Measurements from ENCODE around the gene SPOUT1.
"Not testable (repeated sequence)": the region's sequence is repeated elsewhere in the genome, so short reads cannot be mapped to it uniquely, and the experiment has no call there.

Gene SPOUT1, protein sequence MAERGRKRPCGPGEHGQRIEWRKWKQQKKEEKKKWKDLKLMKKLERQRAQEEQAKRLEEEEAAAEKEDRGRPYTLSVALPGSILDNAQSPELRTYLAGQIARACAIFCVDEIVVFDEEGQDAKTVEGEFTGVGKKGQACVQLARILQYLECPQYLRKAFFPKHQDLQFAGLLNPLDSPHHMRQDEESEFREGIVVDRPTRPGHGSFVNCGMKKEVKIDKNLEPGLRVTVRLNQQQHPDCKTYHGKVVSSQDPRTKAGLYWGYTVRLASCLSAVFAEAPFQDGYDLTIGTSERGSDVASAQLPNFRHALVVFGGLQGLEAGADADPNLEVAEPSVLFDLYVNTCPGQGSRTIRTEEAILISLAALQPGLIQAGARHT

DNA sequence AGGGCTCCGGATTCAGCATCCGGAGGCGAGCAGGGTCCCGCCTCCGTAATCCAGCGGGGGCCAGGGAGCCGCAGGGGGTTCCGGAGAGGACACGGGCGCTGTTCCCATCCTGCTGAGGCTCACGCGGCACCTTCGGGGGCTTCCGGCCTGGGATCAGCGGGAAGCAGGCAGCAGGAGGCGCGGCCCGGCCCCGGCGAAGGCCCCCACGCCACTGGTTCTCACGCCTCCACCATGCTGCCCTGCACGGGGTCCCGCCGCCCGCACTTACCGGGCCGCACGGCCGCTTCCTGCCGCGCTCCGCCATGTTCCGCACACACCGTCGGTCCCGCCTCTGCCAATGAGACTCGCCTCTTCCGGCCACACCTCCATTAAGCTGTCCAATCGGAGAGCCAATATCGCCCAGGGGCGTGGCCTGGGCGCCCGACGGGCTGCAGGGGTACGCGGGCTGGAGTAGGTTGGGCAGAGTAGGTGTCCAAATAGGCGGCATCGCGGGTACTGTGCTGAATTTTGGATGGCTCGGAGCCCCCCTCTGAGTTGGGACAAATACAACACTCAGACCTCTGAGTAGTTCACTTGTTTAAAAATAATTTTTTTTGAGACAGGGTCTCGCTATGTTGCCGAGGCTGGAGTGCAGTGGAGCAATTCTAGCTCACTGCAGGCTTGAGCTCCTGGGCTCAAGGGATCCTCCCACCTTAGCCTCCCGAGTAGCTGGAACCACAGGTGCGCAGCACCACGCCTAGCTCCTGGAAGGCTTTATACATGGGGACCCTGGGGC, at the start of gene SPOUT1:
TSS of gene SPOUT1 (minus strand) at position 318 of the 775 bp plus-strand sequence. CDS start at position 304, 14 bp downstream.
- peak; percentile 90 for DNase-seq (ENCODE audit: low spot score)

DNA sequence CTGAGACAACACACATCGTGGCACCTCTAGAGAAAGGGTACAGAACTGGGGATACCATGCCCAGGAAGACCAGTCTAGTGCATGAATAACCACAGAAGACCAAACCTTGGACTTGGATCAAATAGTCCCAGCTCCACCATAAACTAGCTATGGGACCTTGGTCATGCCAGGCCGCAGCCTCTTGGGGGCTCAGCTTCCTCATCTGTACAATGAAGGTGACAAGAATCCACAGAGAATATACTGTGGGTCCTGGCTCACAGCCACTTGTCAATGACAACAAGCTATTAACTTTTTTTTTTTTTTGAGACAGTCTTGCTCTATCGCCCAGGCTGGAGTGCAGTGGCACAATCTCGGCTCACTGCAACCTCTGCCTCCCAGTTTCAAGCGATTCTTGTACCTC, 48.3 kb upstream of the SPOUT1 start:
- DNase-seq (ENCODE audit: low spot score): no peak

DNA sequence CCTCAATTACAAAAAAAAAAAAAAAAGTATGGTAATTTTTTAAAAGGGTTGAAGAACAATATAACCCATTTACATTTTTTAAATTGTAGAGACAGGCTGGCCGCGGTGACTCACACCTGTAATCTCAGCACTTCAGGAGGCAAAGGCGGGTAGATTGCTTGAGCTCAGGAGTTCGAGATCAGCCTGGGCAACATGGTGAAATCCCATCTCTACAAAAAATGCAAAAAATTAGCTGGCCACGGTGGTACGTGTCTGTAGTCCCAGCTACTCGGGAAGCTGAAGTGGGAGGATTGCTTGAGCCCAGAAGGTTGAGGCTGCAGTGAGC, 41.3 kb upstream of the SPOUT1 start:
- not testable (repeated sequence) for DNase-seq (ENCODE audit: low spot score)

DNA sequence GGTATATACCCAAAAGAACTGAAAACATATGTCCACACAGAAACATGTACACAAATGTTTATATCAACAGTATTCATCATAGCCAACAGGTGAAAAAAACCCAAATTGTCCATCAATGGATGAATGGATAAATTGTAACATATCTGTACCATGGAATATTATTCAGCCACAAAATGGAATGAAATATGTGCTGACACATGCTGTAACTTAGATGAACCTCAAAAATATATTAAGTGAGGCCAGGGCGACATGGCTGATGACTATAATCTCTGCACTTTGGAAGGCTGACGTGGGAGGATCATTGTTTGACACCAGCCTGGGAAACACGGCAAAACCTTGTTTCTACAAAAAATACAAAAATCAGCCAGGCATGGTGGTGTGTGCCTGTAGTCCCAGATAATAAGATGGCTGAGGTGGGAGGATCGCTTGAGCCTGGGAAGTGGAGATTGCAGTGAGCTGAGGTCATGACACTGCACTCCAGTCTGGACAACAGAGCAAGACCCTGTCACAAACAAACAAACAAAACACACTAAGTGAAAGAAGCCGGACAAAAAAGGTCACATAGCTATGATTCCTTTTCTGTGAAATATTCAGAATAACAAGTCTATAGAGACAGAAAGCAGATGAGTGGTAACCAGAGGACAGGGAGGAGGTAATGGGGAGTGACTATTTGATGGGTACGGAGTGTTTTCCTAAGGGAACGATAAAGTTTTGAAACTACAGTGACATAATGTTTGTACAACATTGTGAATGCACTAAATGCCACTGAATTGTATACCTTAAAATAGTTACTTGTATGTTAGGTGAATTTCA, 40.7 kb upstream of the SPOUT1 start:
- DNase-seq (ENCODE audit: low spot score): no peak

DNA sequence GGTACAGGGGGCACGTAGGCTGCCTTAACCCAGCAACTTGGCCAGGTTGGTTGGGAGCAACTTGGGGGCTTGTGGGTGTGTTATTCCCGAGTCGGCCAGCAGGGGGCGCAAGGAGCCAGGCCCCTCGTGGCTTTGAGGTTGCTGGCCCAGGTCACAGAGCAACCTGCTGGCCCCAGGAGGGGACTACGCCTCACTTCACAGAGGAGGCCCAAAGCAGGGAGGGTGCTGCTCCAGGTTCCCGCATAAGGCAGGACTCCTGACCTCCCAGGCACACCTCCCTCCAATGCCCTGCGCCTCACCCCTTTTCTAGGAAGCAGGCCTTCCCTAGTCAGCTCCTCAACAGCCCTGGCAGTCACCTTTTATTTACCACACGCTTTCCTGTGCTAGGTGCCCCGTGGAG, 34.1 kb upstream of the SPOUT1 start:
- no peak for DNase-seq (ENCODE audit: low spot score)

DNA sequence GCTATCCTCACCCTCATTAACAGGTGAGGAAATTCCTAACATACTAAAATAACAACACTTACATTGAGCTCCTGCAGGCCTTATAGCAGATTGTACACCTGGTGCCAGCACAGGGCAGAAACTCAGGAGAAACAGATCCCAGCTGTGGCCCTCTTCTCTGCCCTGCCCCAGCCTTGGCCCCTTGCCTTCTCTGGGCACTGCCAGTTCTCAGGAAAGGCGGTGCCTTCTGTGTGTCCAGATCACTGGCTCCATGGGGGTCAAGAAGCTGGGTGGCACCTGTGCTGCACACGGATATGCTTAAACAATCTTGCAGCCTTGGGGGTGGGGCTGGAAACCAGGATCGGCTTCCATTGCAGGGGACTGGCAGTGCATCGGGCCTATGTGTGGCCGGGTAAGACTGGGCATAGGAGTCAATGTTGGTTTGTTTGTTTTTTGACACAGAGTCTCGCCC, 32.8 kb upstream of the SPOUT1 start:
- DNase-seq (ENCODE audit: low spot score): no peak

DNA sequence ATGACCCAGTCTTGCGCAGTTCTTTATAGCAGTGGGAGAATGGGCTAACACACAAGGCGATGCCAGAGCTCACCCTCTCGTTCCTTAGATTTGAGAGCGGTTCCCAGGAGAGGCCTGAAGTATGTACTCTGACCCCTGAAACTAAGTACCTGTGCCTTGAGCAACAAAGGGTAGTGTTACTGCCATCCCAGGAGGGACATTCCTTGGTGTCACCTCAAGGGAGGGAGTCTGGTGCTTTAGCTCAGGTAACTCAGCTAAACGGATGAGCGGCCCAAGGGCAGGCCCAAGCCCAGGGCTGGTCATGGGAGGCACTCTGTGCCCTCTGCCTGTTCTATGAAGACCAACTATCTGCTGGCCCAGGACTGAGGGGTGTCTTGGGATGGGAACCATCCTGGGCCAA, 31.9 kb upstream of the SPOUT1 start:
- DNase-seq (ENCODE audit: low spot score): no peak

DNA sequence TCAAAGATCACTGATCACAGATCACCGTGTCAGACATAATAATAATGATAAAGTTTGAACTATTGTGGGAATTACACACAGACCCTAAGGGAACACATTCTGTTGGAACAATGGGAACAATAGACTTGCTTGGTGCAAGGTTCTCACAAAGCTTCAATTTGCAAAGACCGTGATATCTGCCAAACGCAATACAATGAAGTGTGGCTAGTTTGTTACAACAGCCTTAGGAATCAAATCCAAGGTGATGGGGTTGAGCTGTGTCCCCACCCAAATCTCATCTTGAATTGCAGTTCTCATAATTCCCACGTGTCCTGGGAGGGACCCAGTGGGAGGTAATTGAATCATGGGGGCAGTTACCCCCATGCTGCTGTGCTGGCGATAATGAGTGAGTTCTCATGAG, 31.3 kb upstream of the SPOUT1 start:
- peak; percentile 61 for DNase-seq (ENCODE audit: low spot score)

DNA sequence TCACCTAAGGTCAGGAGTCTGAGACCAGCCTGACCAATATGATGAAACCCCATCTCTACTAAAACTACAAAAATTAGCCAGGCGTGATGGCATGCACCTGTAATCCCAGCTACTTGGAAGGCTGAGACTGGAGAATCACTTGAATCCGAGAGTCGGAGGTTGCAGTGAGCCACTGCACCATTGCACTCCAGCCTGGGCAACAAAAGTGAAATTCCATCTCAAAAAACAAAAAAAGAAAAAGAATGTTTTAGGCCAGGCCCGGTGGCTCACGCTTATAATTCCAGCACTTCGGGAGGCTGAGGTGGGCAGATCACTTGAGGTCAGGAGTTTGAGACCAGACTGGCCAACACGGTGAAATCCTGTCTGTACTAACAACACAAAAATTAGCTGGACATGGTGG, 28.9 kb upstream of the SPOUT1 start:
- DNase-seq (ENCODE audit: low spot score): not testable (repeated sequence)

DNA sequence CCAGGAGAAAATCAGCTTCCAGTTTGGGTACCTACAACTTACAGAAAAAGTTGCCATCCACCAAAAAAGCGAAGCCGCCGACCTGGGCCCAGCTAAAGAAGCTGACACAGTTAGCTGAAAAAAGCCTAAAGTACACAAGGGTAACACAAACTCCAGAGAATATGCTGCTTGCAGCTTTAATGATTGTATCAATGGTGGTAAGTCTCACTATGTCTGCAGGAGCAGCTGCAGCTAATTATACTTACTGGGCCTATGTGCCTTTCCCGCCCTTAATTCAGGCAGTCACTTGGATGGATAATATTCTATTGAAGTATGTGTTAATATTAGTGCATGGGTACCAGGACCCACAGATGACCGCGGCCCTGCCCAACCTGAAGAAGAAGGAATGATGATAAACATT, 24.9 kb upstream of the SPOUT1 start:
- not testable (repeated sequence) for DNase-seq (ENCODE audit: low spot score)

DNA sequence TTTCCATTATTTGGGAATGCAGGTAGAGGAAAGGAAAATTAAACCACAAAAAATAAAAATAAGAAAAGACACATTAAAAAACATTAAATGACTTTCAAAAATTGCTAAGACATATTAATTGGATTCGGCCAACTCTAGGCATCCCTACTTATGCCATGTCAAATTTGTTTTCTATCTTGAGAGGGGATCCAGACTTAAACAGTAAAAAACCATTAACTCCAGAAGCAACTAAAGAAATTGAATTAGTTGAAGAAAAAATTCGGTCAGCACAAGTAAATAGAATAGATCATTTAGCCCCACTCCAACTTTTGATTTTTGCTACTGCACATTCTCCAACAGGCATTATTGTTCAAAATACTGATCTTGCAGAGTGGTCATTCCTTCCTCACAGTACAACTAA, 23.1 kb upstream of the SPOUT1 start:
- DNase-seq (ENCODE audit: low spot score): not testable (repeated sequence)

DNA sequence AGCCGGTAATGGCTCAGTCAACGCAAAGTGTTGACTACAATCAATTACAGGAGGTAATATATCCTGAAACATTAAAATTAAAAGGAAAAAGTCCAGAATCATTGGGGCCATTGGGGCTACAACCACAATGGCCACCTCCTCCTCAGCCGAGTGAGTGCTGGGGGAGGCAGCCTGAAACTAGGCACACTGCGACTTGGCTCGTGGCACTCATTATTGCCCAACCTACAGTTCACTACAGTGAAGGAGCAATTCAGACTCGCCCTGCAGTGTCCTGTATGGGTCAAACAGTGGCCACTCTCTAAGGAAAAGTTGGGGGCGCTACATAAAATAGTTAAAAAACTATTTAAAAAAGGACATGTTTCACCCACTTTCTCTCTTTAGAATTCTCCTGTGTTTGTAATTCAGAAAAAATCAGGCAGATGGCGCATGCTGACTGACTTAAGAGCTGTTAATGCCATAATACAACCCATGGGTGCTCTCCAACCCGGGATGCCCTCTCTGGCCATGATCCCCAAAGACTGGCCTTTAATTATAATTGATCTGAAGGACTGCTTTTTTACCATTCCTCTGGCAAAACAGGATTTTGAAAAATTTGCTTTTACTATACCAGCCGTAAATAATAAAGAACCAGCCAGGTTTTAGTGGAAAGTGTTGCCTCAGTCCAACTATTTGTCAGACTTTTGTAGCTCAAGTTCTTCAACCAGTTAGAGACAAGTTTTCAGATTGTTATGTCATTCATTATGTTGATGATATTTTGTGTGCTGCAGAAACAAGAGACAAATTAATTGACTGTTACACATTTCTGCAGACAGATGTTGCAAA, 22.4 kb upstream of the SPOUT1 start:
- DNase-seq (ENCODE audit: low spot score): peak; percentile 66

DNA sequence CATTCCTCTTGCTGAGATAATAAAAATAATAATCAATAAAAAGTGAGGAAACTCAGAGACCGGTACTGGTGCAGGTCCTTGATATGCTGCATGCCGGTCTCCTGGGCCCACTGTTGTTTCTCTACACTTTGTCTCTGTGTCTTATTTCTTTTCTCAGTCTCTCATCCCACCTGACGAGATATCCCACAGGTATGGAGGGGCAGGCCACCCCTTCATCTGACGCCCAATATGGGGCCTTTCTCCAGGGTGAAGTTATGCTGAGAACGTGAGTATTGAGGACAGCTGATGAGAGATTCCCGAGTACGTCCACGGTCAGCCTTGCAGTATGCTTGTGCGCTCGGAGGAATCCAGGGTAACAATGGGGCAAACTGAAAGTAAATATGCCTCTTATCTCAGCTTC, 21.4 kb upstream of the SPOUT1 start:
- not testable (repeated sequence) for DNase-seq (ENCODE audit: low spot score)

DNA sequence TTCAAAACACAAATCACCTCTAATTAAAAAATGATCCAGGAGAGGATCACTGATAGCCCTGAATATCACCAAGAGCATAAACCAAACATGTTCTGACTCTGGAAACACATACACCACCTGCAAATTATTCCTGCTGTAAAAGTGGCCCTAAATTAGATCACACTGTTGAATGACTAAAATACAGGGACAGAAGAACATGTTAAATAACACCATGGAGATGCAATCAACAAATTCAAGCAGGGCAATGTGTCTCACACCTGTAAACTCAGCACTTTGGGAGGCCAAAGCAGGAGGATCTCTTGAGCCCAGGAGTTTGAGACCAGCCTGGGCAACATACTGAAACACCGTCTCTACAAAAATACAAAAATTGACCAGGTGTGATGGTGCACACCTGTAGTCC, 18.2 kb upstream of the SPOUT1 start:
- no peak for DNase-seq (ENCODE audit: low spot score)

DNA sequence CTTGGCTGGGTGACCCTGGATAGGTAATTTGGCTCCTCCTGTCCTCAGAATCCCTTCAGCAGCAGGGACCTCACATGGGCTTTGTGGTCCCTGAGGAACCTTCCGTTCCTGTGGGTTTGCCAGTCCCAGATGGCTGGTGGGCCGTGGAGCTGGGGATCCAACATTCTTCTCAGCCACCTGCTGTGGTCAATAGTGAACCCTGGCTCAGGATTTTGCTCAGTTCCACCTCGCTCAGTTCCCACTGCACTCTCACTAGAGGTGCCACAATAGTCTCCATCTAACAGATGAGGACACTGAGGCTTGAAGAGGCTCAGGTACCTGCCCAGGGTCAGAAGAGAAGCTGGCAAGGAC, 17.1 kb upstream of the SPOUT1 start:
- no peak for DNase-seq (ENCODE audit: low spot score)

DNA sequence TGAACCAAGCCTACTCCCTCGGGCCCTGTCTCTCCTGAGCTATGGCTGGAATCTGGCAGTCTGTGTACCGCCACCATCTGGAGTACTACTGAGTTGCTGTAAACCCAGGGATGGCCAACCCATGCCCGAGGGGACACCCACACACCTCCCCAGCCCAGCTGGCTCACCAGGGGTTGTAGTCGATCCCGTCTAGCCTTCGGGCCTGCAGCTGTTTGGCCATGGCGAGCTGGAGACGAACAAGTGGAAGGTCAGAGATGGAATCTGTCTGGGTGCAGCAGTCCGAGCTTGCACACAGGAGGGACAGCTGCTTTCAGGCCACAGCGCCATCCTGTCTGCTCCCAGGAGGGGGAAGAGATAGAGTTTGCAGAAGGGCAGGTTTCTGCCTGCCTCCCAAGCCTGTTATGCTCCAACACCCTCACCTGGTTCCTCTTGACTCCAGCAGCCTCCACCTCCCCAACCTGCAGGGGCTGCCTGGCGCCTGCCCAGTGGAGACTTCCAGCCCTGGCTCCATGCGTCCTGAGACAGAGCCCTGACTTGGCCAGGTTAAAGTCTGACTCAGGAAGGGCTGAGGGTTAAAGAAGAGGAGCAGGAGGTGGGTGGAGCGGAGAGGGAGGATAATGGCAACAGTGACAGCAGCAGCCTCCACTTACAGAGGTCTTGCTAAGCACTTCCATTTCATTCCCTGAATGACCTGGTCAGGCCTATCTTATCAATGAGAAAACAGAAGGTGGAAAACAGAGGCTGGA, 15.8 kb upstream of the SPOUT1 start:
- DNase-seq (ENCODE audit: low spot score): no peak

DNA sequence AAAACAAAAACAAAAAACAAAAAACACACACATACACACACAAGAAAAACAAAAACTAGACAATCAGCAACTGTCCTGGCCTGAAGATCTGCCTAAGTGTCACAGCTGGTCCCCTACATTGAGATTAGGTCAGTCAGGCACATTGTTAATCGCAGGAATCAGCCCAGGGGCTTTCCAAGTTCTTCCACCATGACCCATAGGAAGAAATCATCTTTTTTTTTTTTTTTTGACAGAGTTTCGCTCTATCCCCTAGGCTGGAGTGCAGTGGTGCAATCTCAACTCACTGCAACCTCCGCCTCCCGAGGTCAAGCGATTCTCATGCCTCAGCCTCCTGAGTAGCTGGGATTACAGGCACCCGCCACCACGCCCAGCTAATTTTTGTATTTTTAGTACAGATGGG, 13.6 kb upstream of the SPOUT1 start:
- DNase-seq (ENCODE audit: low spot score): not testable (repeated sequence)

DNA sequence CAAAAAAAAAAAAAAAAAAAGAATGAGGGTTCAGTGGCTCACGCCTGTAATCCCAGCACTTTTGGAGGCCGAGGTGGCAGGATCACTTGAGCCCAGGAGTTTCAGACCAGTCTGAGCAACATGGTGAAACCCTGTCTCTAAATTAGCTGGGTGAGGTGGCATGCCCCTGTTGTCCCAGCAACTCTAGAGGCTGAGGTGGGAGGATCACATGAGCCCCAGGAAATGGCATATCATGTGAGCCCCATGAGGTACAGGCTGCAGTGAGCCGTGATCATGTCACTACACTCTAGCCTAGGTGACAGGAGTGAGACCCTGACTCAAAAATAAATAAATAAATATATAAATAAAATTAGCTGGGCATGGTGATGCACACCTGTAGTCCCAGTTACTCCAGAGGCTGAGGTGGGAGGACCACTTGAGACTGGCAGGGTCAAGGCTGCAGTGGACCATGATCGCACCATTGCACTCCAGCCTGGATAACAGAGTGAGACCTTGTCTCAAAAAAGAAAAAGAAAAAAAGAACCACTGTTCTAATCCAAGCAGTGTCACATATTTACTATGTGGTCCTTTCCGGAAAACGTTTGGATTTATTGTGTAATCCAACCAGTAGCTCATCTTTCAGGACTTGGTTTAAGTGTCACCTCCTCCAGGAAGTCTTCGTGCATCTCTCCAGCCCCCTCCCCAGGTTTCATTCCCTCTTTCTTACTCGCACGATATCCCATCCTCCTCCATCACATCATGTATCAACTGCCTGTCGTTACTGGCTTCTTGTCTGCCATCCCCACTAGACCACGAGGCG, 12.3 kb upstream of the SPOUT1 start:
- no peak for DNase-seq (ENCODE audit: low spot score)

DNA sequence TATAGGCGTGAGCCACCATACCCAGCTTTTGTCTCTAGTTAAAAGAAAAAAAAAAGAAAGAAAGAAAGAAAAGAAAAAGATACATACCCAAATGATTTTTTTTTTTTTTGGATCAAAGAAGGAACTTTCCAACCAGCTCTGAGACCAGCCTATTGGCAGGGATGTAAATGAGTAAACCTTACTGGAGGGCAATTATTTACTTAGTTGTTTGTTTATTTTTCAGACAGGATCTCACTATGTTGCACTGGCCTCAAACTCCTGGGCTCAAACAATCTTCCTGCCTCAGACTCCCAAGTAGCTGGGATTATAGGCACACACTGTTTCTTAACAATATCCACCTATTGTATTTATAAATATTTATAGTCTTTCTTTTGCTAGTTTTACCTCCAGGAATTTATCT, 10.9 kb upstream of the SPOUT1 start:
- DNase-seq (ENCODE audit: low spot score): no peak

DNA sequence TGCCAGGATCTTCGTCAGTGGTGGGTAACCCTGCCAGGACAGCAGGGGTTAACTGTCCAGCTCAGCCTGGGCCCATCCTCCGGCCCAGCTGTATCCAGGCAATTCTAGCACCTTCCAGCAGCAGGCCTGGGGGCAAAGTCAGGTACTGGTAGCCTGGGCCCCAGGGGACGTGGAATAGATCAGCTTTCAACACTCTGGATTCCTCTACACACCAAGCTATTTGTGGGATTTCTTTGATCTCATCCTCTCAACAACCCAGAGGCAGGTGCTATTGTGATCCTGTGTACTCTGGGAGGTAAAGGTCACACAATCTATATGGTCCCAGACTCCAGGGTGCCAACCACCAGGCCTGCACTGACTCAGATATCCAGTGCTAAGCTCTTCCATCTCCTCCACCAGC, 8.7 kb upstream of the SPOUT1 start:
- DNase-seq (ENCODE audit: low spot score): no peak

Measured in globus pallidus (tissue), 1 donor.